ENCODE data around the gene TSPYL2. TPM values are rescaled to one million over a fixed set of nuclear protein-coding genes. Genes with fewer than 3 reads are reported as not detected.

TSPYL2 gene
- total RNA-seq, 1 experiment from 2014 or later: 39.3 TPM

GRCh38 chrX:53116101-53116500 is 33.9 kb downstream of the TSPYL2 start:
- no peak overlapping the region for H3K4me3 Mint-ChIP-seq (ENCODE audit: unreplicated experiment)
- H3K27me3 Mint-ChIP-seq (ENCODE audit: insufficient read depth, unreplicated experiment): peaks cover 67% of the 10 kb centered on the region
- no peaks in the 10 kb centered on the region for H3K4me1 Mint-ChIP-seq (ENCODE audit: insufficient read depth, unreplicated experiment)
- intact Hi-C loops (cut with micrococcal nuclease): no loop called here
- ChIA-PET POLR2A (no interaction called here), CTCF (no interaction called here)
- no peak for DNase-seq (ENCODE audit: unreplicated experiment)
- no peaks in the 10 kb centered on the region for H3K9me3 Mint-ChIP-seq (ENCODE audit: unreplicated experiment)
- no TSS peak for BruUV-seq (replicated peaks)
- no peak for TF ChIP-seq CTCF (IDR thresholded peaks at IDR 0.05; ENCODE audit: unreplicated experiment)
- peaks cover 19% of the 10 kb centered on the region for H3K36me3 Mint-ChIP-seq (ENCODE audit: insufficient read depth, unreplicated experiment)
- no peak overlapping the region for H3K27ac Mint-ChIP-seq (ENCODE audit: low read depth, unreplicated experiment)

DNA sequence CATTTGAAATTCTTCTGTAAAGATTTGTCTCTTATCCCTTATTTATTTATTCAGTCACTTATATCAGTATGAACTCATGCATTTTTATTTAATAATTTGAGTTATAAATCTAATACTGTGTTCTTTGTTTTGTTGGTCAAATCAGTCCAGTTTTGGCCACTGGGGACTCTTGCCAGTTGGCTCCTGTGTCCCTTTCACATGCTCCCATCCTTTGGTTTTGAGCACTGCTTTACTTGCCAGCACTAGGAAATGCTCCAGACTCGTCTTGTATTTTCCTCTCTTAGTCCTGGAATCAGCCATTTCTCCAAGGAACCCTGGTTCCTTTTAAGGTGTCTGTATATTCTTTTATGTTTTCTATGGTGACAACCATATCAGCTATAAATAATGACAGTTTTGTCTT is 39.8 kb downstream of the TSPYL2 start:
- Mint-ChIP-seq H3K4me1 (ENCODE audit: insufficient read depth, unreplicated experiment) (no peaks in the 10 kb centered on the region), H3K27ac (ENCODE audit: low read depth, unreplicated experiment) (no peak overlapping the region), H3K27me3 (ENCODE audit: insufficient read depth, unreplicated experiment) (peaks cover 77% of the 10 kb centered on the region), H3K36me3 (ENCODE audit: insufficient read depth, unreplicated experiment) (no peaks in the 10 kb centered on the region), H3K9me3 (ENCODE audit: unreplicated experiment) (peaks cover 12% of the 10 kb centered on the region), H3K4me3 (ENCODE audit: unreplicated experiment) (no peak overlapping the region)
- no peak for TF ChIP-seq CTCF (IDR thresholded peaks at IDR 0.05; ENCODE audit: unreplicated experiment)
- ChIA-PET CTCF (no interaction called here), POLR2A (no interaction called here)
- intact Hi-C loops (cut with micrococcal nuclease): no loop called here
- DNase-seq (ENCODE audit: unreplicated experiment): no peak
- no TSS peak for BruUV-seq (replicated peaks)

DNA sequence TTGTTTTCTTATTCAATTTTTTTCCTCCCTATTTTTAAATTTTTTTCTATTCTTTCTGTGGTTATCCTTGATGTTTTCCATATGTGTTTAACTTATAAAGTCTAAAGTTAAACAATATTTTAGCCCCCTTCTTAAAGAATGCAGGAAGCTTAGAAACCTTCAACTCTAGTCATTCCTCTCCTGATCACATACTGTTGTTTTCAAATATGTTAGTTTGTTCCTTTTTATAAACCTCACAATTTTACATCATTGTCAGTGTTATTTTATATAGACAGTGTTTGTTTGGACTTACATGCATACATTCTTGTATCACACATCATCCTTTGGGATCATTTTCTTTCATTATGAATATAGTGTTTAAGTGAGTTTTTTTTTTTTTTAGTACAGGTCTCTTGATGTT is 43.3 kb downstream of the TSPYL2 start:
- POLR2A ChIA-PET: interaction anchor here (0.6 kb wide), 1 partner anchor 100 kb away, joined by 3 read pairs; no protein-coding TSS in a partner anchor
- TF ChIP-seq CTCF (IDR thresholded peaks at IDR 0.05; ENCODE audit: unreplicated experiment): no peak
- Mint-ChIP-seq H3K27ac (ENCODE audit: low read depth, unreplicated experiment) (no peak overlapping the region), H3K4me3 (ENCODE audit: unreplicated experiment) (no peak overlapping the region), H3K36me3 (ENCODE audit: insufficient read depth, unreplicated experiment) (no peaks in the 10 kb centered on the region), H3K4me1 (ENCODE audit: insufficient read depth, unreplicated experiment) (no peaks in the 10 kb centered on the region), H3K9me3 (ENCODE audit: unreplicated experiment) (peaks cover 15% of the 10 kb centered on the region), H3K27me3 (ENCODE audit: insufficient read depth, unreplicated experiment) (peaks cover 89% of the 10 kb centered on the region)
- DNase-seq (ENCODE audit: unreplicated experiment): no peak
- CTCF ChIA-PET: no interaction called here
- BruUV-seq (replicated peaks): no TSS peak
- intact Hi-C loops (cut with micrococcal nuclease): no loop called here

DNA sequence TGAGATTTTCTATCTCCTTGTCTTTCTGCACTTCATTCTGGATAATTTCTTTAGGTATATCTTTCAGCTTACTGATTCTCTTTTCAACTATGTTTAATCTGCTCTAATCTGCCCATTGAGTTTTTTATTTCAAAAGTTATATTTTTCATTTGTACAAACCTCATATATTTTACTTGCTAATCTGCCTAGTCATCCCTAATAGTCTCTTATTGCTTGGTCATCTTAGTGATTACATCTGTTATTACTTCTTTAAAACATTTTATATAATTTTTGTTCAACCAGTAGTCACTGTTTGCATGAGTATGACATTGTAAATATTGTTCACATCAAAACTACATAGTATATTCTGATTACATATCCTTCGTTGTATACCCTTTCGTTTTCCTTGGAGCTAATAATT is 44.2 kb downstream of the TSPYL2 start:
- ChIA-PET CTCF (no interaction called here), POLR2A (no interaction called here)
- intact Hi-C loops (cut with micrococcal nuclease): no loop called here
- Mint-ChIP-seq H3K9me3 (ENCODE audit: unreplicated experiment) (peaks cover 15% of the 10 kb centered on the region), H3K36me3 (ENCODE audit: insufficient read depth, unreplicated experiment) (no peaks in the 10 kb centered on the region), H3K4me3 (ENCODE audit: unreplicated experiment) (no peak overlapping the region), H3K27me3 (ENCODE audit: insufficient read depth, unreplicated experiment) (peaks cover 92% of the 10 kb centered on the region), H3K27ac (ENCODE audit: low read depth, unreplicated experiment) (no peak overlapping the region), H3K4me1 (ENCODE audit: insufficient read depth, unreplicated experiment) (no peaks in the 10 kb centered on the region)
- no peak for TF ChIP-seq CTCF (IDR thresholded peaks at IDR 0.05; ENCODE audit: unreplicated experiment)
- no peak for DNase-seq (ENCODE audit: unreplicated experiment)
- BruUV-seq (replicated peaks): no TSS peak
